Transverse colon (tissue), 4 donors: ENCODE results near the gene HDLBP.

ENCODE experiments used
- EP300 ChIP-seq: sonication (generic); formaldehyde crosslinking; IDR thresholded peaks from one replicate; pipeline ENCODE4 v1.6.1; 2017; ENCODE audit warnings: antibody characterized with exemption, low read depth
- POLR2A ChIP-seq: fragments of 450-650 bp; IDR thresholded peaks from one replicate; pipeline ENCODE4 v1.6.1; 2016; ENCODE audit warnings: antibody characterized with exemption, mild to moderate bottlenecking, moderate library complexity
- POLR2AphosphoS5 ChIP-seq, 3 donors: sonication (generic); formaldehyde crosslinking; IDR thresholded peaks; one replicate each; pipeline ENCODE4 v1.6.1; 2016; ENCODE audit warnings: antibody characterized with exemption in 3 of 3
- TF ChIP-seq, protein P1 (sequence below), 5 experiments: fragments of 200-600 bp in 3 of 5; fragments of 450-650 bp in 2 of 5; sonication (generic) in 3 of 5; IDR thresholded peaks; 1 replicate in 2 of 5; 2 replicates in 3 of 5; pipeline ENCODE4 v1.5.1; 2016 to 2017; ENCODE audit warnings: antibody characterized with exemption in 5 of 5, inconsistent platforms in 3 of 5, mild to moderate bottlenecking in 2 of 5, moderate library complexity in 1 of 5

DNA sequence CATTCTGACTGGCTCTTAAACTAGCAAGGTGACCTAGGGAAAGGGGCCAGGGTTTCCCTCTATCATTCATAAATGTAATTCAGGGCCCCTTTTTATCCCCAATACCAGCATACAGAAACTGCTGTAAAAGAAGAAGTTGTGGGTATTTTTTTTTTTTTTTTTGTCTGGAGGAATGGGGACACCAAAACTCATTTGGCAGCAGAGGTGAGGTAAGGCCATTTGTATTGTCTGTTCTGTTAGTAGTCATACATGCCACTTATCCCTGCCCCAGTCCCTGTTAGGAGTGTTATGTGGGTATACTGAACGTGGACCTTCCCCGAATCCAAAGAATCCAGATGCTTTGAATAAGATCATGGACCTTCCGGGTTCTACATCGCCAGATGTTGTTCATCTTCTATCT is 1.9 kb upstream of the HDLBP start:
- TF ChIP-seq, protein P1, sequence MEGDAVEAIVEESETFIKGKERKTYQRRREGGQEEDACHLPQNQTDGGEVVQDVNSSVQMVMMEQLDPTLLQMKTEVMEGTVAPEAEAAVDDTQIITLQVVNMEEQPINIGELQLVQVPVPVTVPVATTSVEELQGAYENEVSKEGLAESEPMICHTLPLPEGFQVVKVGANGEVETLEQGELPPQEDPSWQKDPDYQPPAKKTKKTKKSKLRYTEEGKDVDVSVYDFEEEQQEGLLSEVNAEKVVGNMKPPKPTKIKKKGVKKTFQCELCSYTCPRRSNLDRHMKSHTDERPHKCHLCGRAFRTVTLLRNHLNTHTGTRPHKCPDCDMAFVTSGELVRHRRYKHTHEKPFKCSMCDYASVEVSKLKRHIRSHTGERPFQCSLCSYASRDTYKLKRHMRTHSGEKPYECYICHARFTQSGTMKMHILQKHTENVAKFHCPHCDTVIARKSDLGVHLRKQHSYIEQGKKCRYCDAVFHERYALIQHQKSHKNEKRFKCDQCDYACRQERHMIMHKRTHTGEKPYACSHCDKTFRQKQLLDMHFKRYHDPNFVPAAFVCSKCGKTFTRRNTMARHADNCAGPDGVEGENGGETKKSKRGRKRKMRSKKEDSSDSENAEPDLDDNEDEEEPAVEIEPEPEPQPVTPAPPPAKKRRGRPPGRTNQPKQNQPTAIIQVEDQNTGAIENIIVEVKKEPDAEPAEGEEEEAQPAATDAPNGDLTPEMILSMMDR (IDR thresholded peaks at IDR 0.05) = no peak
- TF ChIP-seq EP300 (no peak), POLR2A (no peak), POLR2AphosphoS5 (IDR thresholded peaks at IDR 0.05) (no peak)
